Stimulated activated CD4-positive, alpha-beta T cell treated with anti-CD3 and anti-CD28 coated beads, TNF-alpha, amount 100 ng/mL, for 24 hours (primary cell): Measurements from ENCODE around the gene WDR19.
"Not testable (repeated sequence)": the region's sequence is repeated elsewhere in the genome, so short reads cannot be mapped to it uniquely, and the experiment has no call there.

Experiments
- DNase-seq, 3 experiments: peaks; one replicate each; pipeline ENCODE4 v3.0.0-alpha.2; 2020; ENCODE audit warnings: low read depth in 3 of 3

WDR19 gene

GRCh38 chr4:39181905-39182638 lies at the start of gene WDR19:
TSS of gene WDR19 (plus strand) at chr4:39182529. CDS start at chr4:39182558, 29 bp downstream.
- DNase-seq = peak; percentile 95 to 98 (median 98)

GRCh38 chr4:39133623-39134022 lies 48.7 kb upstream of the WDR19 start:
- no peak for DNase-seq

DNA sequence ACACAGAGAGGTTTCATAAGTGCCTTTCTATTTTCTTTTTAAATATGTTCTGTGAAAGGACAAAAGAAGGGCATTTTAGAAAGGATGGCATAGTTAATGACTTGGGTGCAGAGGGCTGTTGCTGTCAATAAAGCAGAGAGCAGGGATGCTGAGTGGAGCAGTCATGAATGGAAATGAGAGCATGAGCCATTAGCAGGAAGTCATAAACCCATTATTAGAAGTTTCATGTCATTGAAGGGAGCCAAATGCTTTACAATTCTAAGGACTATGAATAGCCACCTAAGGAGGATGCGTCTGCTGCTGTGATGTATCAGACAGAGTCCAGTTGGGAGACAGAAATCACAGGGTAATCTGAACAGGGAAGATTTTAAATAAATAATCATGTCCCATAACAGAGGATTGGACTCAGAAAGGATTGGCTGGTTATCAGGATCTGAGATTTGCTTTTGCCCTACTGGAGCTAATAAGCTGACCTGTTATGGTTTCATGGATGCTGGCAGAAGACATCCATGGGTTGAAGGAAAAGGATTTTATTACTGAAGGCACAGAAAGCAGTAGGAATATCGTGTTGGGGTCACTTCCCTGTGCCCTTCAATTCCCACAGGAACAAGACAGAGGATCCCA lies 47.5 kb upstream of the WDR19 start:
- no peak for DNase-seq

GRCh38 chr4:39138227-39138626 lies 44.1 kb upstream of the WDR19 start:
- not testable (repeated sequence) for DNase-seq

- DNase-seq = no peak
Observed at GRCh38 chr4:39146211-39146610, 36.1 kb upstream of the WDR19 start.

GRCh38 chr4:39154009-39154408 lies 28.3 kb upstream of the WDR19 start:
- no peak for DNase-seq

GRCh38 chr4:39157520-39157919 lies 24.8 kb upstream of the WDR19 start:
- no peak for DNase-seq

DNA sequence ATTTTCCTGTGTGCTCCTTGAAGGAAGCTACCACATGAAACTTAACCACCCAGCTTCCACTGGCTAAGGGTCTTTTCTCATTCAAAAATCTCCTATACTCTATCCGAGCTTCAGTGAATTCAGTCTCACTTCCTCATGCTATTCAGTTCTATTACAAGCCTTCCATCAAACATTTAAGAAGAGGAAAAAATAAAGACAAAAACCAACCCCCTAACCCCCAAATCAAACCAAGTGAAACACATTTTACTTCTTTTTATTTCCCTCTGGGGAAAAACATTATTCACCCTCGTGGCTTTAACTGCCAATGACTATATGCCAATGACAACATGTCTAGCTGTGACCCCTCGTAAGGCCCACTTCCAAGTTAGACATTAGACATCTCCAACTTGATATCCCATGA lies 16.2 kb upstream of the WDR19 start:
- DNase-seq = no peak

DNA sequence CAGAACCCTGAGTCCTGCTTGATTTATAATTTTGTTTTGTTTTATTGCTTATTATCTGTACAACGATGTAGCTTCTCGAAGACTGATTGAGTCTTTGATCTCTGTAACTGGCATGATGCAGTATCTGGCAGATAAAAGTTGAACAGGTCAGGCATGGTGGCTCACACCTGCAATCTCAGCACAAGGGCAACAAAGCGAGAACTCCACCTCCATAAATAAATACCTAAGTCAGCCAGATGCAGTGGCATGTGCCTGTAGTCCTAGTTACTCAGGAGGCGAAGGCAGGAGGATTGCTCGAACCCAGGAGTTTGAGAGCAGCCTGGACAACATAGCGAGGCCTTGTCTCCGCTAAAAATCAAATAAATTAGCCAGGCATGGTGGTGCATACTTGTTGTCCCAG lies 15.7 kb upstream of the WDR19 start:
- no peak for DNase-seq

GRCh38 chr4:39169426-39169825 lies 12.9 kb upstream of the WDR19 start:
- DNase-seq = no peak

- no peak for DNase-seq
Observed at GRCh38 chr4:39170301-39170700, 12.0 kb upstream of the WDR19 start.

GRCh38 chr4:39178706-39179105 lies 3.6 kb upstream of the WDR19 start:
- no peak for DNase-seq

DNA sequence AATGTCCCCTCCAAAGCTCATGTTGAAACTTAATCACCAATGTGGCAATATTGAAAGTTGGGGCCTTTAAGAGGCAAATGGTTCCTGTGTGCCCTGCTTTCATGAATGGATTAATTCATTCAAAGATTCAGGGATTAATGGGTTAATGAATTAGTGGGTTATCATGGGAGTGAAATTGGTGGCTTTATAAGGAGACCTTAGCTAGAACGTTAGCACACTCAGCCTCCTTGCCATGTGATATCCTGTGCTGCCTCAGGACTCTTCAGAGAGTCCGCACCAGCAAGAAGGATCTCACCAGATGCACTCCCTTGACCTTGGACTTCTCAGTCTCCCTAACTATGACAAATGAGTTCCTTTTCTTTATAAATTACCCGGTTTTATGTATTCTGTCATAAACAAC lies 2.6 kb upstream of the WDR19 start:
- DNase-seq = no peak

- DNase-seq = not testable (repeated sequence)
Observed at GRCh38 chr4:39180629-39181028, 1.7 kb upstream of the WDR19 start.

DNA sequence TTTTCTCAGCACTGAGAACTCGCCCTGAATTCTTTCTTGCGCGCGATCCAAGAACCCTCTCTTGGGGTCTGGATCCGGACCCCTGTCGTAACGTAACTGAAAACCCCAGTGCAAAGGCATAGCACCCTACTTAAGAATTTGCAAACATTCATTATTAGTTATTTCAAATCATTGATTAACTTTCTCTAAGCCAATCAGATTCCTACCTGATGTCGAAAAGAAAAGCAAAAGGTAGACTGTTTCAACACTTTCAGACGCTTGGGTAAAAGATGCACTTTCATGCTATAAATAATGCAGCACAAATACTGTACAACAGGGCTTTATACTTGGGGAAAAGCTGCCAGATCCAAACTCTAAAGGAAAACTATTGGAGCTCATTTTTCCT lies 817 bp upstream of the WDR19 start:
- no peak for DNase-seq

DNA sequence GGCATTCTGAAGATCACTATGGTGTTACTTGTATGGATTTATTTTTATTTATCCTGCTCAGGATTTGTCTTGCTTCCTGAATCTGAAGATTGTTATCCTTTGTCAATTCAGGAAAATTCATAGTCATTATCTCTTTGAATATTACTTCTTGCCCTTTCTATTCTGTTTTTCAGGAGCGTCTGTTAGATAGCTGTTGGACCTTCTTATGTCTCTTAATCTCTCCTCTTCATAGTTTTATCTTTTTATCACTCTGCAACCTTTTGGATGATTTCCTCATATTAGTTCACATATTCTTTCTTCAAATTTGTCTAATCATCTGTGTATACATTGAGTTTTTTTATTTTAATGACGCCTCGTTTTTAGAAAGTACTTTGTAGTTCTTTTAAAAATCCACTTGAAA lies 19.6 kb downstream of the WDR19 start:
- no peak for DNase-seq

DNA sequence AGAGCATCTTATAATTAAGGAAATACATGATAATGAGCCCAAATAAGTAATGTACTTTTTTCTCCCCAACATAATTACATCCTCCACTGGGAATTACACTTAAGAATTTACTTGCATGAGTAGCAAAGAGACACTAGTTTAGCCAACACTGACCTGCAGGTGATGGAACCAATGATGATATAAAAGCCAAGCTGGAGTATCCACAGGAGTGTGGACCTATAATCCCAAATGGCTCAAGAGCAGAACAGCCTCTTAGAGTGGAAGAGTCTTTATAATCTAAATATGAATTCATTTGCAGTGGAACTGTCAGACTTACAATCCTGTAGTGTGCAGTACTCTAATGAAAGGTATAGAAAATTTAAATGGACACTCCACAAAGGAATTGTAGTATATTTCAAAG lies 22.2 kb downstream of the WDR19 start:
- DNase-seq = no peak

- no peak for DNase-seq
Observed at GRCh38 chr4:39205000-39205399, 22.7 kb downstream of the WDR19 start.

- no peak for DNase-seq
Observed at GRCh38 chr4:39205476-39205875, 23.1 kb downstream of the WDR19 start.

- no peak for DNase-seq
Observed at GRCh38 chr4:39227906-39228305, 45.6 kb downstream of the WDR19 start.

GRCh38 chr4:39228377-39228776 lies 46.0 kb downstream of the WDR19 start:
- no peak for DNase-seq

- DNase-seq = no peak
Observed at GRCh38 chr4:39230462-39230861, 48.1 kb downstream of the WDR19 start.

DNA sequence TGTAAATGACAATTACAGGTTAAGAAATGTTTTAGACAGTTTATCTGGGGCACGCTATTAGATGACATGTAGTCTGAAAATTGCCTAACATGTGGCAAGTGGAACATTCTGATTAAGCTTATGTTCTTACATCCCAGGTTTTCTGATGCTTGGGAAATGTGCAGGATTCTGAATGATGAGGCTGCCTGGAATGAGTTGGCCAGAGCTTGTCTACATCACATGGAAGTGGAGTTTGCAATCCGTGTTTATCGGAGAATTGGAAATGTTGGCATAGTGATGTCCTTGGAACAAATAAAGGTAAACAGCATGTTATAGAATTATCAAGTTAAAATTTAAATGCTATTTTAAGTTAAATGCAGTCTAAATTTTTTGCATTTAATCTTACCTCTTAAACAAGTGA lies 49.3 kb downstream of the WDR19 start:
- DNase-seq = no peak

- DNase-seq = no peak
Observed at GRCh38 chr4:39232100-39232499, 49.8 kb downstream of the WDR19 start.
